Ishikawa (cell line): ENCODE data around the gene TTC34.

ENCODE experiments used
- CEBPB ChIP-seq: IDR thresholded peaks from 2 replicates; pipeline ENCODE4 v1.6.1; 2012
- CREB1 ChIP-seq: IDR thresholded peaks from 2 replicates; pipeline ENCODE4 v1.6.1; 2012; ENCODE audit warnings: low read depth
- EP300 ChIP-seq: IDR thresholded peaks from 2 replicates; pipeline ENCODE4 v1.6.1; 2012; ENCODE audit warnings: borderline replicate concordance
- FOXM1 ChIP-seq: IDR thresholded peaks from 2 replicates; pipeline ENCODE4 v1.6.1; 2012; ENCODE audit warnings: low read depth, borderline replicate concordance
- NFIC ChIP-seq: IDR thresholded peaks from 2 replicates; pipeline ENCODE4 v1.6.1; 2012
- RAD21 ChIP-seq: IDR thresholded peaks from 2 replicates; pipeline ENCODE4 v1.6.1; 2012; ENCODE audit warnings: low read depth
- TAF1 ChIP-seq: IDR thresholded peaks from 2 replicates; pipeline ENCODE4 v1.6.1; 2012; ENCODE audit warnings: low read depth, mild to moderate bottlenecking
- TCF12 ChIP-seq: IDR thresholded peaks from 2 replicates; pipeline ENCODE4 v1.6.1; 2012; ENCODE audit warnings: low read depth
- TEAD4 ChIP-seq: IDR thresholded peaks from 2 replicates; pipeline ENCODE4 v1.6.1; 2012
- YY1 ChIP-seq: IDR thresholded peaks from 2 replicates; pipeline ENCODE4 v1.6.1; 2012; ENCODE audit warnings: low read depth
- TF ChIP-seq, protein P1 (sequence below): IDR thresholded peaks from 2 replicates; pipeline ENCODE4 v1.6.1; 2012
- TF ChIP-seq, protein P2 (sequence below): IDR thresholded peaks from 2 replicates; pipeline ENCODE4 v1.6.1; 2012
- TF ChIP-seq, protein P3 (sequence below): IDR thresholded peaks from 2 replicates; pipeline ENCODE4 v1.6.1; 2012; ENCODE audit warnings: low read depth, mild to moderate bottlenecking

DNA sequence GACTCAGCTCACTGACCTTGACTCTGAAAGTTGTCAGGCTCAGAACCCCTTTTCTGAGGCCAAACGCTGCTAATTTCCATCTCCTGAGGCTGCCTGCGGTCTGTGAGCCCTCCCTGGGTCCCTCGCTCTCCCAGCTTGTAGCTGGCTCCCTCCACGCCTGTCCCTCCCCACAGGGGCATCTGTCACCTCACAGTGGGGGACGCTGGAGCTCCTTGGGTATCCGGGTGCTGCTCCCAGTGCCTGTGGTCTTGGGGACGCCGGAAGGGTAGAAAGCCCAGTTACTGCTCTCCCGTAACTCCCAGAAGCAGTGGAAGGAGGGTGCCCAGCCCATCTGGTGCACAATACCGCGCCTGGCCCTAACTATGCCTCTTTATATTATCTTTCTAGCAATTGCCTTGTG is 155.7 kb downstream of the TTC34 start:
- TF ChIP-seq, protein P1, sequence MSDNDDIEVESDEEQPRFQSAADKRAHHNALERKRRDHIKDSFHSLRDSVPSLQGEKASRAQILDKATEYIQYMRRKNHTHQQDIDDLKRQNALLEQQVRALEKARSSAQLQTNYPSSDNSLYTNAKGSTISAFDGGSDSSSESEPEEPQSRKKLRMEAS, result no peak
- TF ChIP-seq YY1 (no peak), TAF1 (no peak), NFIC (no peak), CEBPB (no peak), RAD21 (no peak), CREB1 (no peak), EP300 (no peak), TCF12 (no peak), TEAD4 (no peak), FOXM1 (no peak)
- TF ChIP-seq, protein P2, sequence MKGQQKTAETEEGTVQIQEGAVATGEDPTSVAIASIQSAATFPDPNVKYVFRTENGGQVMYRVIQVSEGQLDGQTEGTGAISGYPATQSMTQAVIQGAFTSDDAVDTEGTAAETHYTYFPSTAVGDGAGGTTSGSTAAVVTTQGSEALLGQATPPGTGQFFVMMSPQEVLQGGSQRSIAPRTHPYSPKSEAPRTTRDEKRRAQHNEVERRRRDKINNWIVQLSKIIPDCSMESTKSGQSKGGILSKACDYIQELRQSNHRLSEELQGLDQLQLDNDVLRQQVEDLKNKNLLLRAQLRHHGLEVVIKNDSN, result no peak
- TF ChIP-seq, protein P3, sequence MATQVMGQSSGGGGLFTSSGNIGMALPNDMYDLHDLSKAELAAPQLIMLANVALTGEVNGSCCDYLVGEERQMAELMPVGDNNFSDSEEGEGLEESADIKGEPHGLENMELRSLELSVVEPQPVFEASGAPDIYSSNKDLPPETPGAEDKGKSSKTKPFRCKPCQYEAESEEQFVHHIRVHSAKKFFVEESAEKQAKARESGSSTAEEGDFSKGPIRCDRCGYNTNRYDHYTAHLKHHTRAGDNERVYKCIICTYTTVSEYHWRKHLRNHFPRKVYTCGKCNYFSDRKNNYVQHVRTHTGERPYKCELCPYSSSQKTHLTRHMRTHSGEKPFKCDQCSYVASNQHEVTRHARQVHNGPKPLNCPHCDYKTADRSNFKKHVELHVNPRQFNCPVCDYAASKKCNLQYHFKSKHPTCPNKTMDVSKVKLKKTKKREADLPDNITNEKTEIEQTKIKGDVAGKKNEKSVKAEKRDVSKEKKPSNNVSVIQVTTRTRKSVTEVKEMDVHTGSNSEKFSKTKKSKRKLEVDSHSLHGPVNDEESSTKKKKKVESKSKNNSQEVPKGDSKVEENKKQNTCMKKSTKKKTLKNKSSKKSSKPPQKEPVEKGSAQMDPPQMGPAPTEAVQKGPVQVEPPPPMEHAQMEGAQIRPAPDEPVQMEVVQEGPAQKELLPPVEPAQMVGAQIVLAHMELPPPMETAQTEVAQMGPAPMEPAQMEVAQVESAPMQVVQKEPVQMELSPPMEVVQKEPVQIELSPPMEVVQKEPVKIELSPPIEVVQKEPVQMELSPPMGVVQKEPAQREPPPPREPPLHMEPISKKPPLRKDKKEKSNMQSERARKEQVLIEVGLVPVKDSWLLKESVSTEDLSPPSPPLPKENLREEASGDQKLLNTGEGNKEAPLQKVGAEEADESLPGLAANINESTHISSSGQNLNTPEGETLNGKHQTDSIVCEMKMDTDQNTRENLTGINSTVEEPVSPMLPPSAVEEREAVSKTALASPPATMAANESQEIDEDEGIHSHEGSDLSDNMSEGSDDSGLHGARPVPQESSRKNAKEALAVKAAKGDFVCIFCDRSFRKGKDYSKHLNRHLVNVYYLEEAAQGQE, result no peak
